Ovary (tissue), 3 donors: Measurements from ENCODE around the gene RPS21.

Source experiments
- EP300 ChIP-seq: sonication (generic); formaldehyde crosslinking; IDR thresholded peaks from one replicate; pipeline ENCODE4 v1.6.1; 2017; ENCODE audit warnings: antibody characterized with exemption
- POLR2A ChIP-seq: fragments of 450-650 bp; IDR thresholded peaks from one replicate; pipeline ENCODE4 v1.6.1; 2017; ENCODE audit warnings: antibody characterized with exemption, mild to moderate bottlenecking, moderate library complexity
- TF ChIP-seq, protein P1 (sequence below), 3 donors: fragments of 450-650 bp in 2 of 3; fragments of 200-600 bp in 1 of 3; IDR thresholded peaks; one replicate each; pipeline versions ENCODE4 v1.5.1 to v1.8.0; 2016 to 2022; ENCODE audit warnings: antibody characterized with exemption in 3 of 3, mild to moderate bottlenecking in 1 of 3
- donor health status: DM: no; HTN: no; CAD: no.

DNA sequence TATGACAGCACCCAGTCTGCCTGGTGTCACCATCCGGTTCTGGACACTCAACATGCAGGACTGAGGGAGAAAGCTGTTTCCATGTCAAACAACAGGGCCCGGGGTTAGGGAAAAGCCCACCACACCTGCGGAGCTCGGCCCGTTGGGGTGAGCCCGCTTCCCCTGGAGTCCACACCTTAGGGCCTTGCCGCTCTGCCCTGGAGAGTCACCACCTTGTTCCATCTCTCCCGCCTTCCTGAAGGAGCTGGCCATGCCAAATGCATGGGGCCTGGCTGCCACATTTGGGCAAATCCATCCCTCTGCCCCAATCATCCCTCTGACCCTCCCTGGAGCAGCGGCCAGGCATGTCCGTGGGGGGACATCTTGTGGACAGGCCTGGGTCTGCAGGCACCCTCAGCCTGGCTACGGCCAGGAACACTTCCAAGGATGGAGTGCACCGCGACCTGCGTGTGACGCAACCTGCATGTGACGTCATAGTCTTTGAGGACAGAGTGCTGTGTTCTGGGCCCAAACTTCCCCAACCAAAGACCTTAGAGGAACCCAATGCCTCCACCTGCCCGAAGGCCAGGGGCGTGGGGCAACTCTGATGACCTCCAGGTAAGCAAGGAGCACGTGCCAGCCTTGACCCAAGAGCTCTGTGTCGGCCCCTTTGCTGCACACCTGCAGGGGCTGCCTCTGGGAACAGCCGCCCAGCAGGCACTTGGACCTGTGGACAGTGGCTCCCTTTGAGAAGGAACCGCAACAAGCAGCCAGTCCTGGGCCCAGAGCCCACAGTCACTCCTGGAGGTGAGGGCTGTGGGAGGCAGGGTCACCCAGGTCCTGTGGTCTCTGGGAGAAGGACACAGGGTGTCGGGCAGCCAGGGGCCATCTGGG is 18.4 kb downstream of the RPS21 start:
- TF ChIP-seq, protein P1, sequence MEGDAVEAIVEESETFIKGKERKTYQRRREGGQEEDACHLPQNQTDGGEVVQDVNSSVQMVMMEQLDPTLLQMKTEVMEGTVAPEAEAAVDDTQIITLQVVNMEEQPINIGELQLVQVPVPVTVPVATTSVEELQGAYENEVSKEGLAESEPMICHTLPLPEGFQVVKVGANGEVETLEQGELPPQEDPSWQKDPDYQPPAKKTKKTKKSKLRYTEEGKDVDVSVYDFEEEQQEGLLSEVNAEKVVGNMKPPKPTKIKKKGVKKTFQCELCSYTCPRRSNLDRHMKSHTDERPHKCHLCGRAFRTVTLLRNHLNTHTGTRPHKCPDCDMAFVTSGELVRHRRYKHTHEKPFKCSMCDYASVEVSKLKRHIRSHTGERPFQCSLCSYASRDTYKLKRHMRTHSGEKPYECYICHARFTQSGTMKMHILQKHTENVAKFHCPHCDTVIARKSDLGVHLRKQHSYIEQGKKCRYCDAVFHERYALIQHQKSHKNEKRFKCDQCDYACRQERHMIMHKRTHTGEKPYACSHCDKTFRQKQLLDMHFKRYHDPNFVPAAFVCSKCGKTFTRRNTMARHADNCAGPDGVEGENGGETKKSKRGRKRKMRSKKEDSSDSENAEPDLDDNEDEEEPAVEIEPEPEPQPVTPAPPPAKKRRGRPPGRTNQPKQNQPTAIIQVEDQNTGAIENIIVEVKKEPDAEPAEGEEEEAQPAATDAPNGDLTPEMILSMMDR (IDR thresholded peaks at IDR 0.05): peak in 2 of 3 donors; percentile 48 to 71
- no peak for TF ChIP-seq POLR2A
- TF ChIP-seq EP300: no peak
